HEK293 (cell line): ENCODE results near the gene AGTPBP1.

Experiments used
- GLIS1 ChIP-seq: fragments of 450-650 bp; formaldehyde crosslinking; IDR thresholded peaks from 2 replicates; pipeline ENCODE4 v1.5.1; 2016; ENCODE audit warnings: missing biosample characterization, missing genetic modification characterization
- ZNF10 ChIP-seq: fragments of 450-650 bp; formaldehyde crosslinking; IDR thresholded peaks from 2 replicates; pipeline ENCODE4 v1.5.1; 2017; ENCODE audit warnings: missing biosample characterization, missing genetic modification characterization
- ZNF114 ChIP-seq: fragments of 450-650 bp; formaldehyde crosslinking; IDR thresholded peaks from 2 replicates; pipeline ENCODE4 v1.5.0; 2017; ENCODE audit warnings: missing biosample characterization, missing genetic modification characterization
- ZNF138 ChIP-seq: fragments of 450-650 bp; formaldehyde crosslinking; IDR thresholded peaks from 2 replicates; pipeline ENCODE4 v1.5.1; 2016; ENCODE audit warnings: missing biosample characterization, missing genetic modification characterization, borderline replicate concordance
- ZNF19 ChIP-seq: fragments of 450-650 bp; formaldehyde crosslinking; IDR thresholded peaks from 2 replicates; pipeline ENCODE4; 2016; ENCODE audit warnings: missing biosample characterization, missing genetic modification characterization, low read depth
- ZNF274 ChIP-seq, 2 experiments: fragments of 200-500 bp in 1 of 2; fragments of 450-650 bp in 1 of 2; sonication (Bioruptor generic) in 1 of 2; formaldehyde crosslinking in 1 of 2; IDR thresholded peaks; 2 replicates each; pipeline versions ENCODE4 v1.5.1 to v1.6.1; 2014 to 2016; ENCODE audit warnings: borderline replicate concordance in 1 of 2, inconsistent platforms in 1 of 2, low read length in 1 of 2, missing biosample characterization in 1 of 2, missing genetic modification characterization in 1 of 2
- ZNF416 ChIP-seq: fragments of 450-650 bp; formaldehyde crosslinking; IDR thresholded peaks from 2 replicates; pipeline ENCODE4 v1.5.1; 2016; ENCODE audit warnings: missing biosample characterization, missing genetic modification characterization
- ZNF585B ChIP-seq: fragments of 450-650 bp; formaldehyde crosslinking; IDR thresholded peaks from 2 replicates; pipeline ENCODE4 v1.5.1; 2016; ENCODE audit warnings: missing biosample characterization, missing genetic modification characterization
- TF ChIP-seq, protein P1 (sequence below): fragments of 450-650 bp; formaldehyde crosslinking; IDR thresholded peaks from 2 replicates; pipeline ENCODE4 v1.5.1; 2016; ENCODE audit warnings: missing biosample characterization, missing genetic modification characterization

DNA sequence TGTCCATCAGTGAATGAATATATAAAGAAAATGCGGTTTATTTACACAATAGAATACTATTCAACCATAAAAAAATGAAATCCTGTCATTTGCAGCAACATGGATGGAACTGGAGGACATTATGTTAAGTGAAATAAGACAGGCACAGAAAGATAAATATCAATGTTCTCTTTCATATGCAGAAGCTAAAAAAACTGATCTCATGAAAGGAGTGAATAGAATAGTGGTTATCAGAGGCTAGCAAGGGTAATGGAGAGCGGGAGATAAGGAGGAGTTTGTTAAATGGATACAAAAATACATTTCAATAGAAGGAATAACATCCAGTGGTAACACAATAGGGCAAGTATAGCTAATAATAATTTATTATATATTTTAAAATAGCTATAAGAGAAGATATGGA, 65.0 kb downstream of the AGTPBP1 start:
- TF ChIP-seq GLIS1 (tag by site-specific recombination) (no peak), ZNF416 (no peak), ZNF274 (IDR thresholded peaks at IDR 0.05; ENCODE audit: low read length) (no peak), ZNF274 (tag by site-specific recombination; IDR thresholded peaks at IDR 0.05; ENCODE audit: borderline replicate concordance) (no peak), ZNF585B (tag by site-specific recombination) (no peak), ZNF19 (tag by site-specific recombination) (no peak), ZNF114 (tag by site-specific recombination) (no peak), ZNF10 (tag by site-specific recombination) (no peak), ZNF138 (tag by site-specific recombination) (no peak)
- TF ChIP-seq, protein P1, sequence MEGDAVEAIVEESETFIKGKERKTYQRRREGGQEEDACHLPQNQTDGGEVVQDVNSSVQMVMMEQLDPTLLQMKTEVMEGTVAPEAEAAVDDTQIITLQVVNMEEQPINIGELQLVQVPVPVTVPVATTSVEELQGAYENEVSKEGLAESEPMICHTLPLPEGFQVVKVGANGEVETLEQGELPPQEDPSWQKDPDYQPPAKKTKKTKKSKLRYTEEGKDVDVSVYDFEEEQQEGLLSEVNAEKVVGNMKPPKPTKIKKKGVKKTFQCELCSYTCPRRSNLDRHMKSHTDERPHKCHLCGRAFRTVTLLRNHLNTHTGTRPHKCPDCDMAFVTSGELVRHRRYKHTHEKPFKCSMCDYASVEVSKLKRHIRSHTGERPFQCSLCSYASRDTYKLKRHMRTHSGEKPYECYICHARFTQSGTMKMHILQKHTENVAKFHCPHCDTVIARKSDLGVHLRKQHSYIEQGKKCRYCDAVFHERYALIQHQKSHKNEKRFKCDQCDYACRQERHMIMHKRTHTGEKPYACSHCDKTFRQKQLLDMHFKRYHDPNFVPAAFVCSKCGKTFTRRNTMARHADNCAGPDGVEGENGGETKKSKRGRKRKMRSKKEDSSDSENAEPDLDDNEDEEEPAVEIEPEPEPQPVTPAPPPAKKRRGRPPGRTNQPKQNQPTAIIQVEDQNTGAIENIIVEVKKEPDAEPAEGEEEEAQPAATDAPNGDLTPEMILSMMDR (tag by site-specific recombination) = no peak
